Inferior parietal cortex (tissue), 1 donor: ENCODE measurements around the gene POTEI.
"Not testable (repeated sequence)": the region's sequence is repeated elsewhere in the genome, so short reads cannot be mapped to it uniquely, and the experiment has no call there.

ENCODE experiments used
- DNase-seq: peaks from one replicate; pipeline ENCODE4 v3.0.0-alpha.2; 2016; ENCODE audit errors: extremely low spot score

Gene POTEI

GRCh38 chr2:130509228-130509627 is at the start of gene POTEI:
POTEI (minus strand) TSS chr2:130509328; CDS start chr2:130509235, 93 bp downstream.
- not testable (repeated sequence) for DNase-seq

- not testable (repeated sequence) for DNase-seq
These were observed 47.3 kb upstream of the POTEI start for GRCh38 chr2:130556441-130556840.

GRCh38 chr2:130554178-130554577 is 45.0 kb upstream of the POTEI start:
- not testable (repeated sequence) for DNase-seq

- not testable (repeated sequence) for DNase-seq
These were observed 40.3 kb upstream of the POTEI start for GRCh38 chr2:130549475-130549874.

- DNase-seq, result not testable (repeated sequence)
These were observed 39.3 kb upstream of the POTEI start for GRCh38 chr2:130548418-130548817.

GRCh38 chr2:130544978-130545377 is 35.9 kb upstream of the POTEI start:
- DNase-seq, result not testable (repeated sequence)

GRCh38 chr2:130543785-130544528 is 34.8 kb upstream of the POTEI start:
- not testable (repeated sequence) for DNase-seq

GRCh38 chr2:130542789-130543188 is 33.7 kb upstream of the POTEI start:
- DNase-seq, result not testable (repeated sequence)

- not testable (repeated sequence) for DNase-seq
These were observed 29.1 kb upstream of the POTEI start for GRCh38 chr2:130538271-130538670.

GRCh38 chr2:130536654-130537053 is 27.5 kb upstream of the POTEI start:
- DNase-seq, result not testable (repeated sequence)

- DNase-seq, result not testable (repeated sequence)
These were observed 22.5 kb upstream of the POTEI start for GRCh38 chr2:130531672-130532071.

GRCh38 chr2:130531225-130531624 is 22.1 kb upstream of the POTEI start:
- not testable (repeated sequence) for DNase-seq

- not testable (repeated sequence) for DNase-seq
These were observed 21.1 kb upstream of the POTEI start for GRCh38 chr2:130530212-130530611.

GRCh38 chr2:130529545-130529944 is 20.4 kb upstream of the POTEI start:
- not testable (repeated sequence) for DNase-seq

GRCh38 chr2:130527365-130527967 is 18.3 kb upstream of the POTEI start:
- DNase-seq, result not testable (repeated sequence)

GRCh38 chr2:130522390-130522789 is 13.3 kb upstream of the POTEI start:
- DNase-seq, result not testable (repeated sequence)

GRCh38 chr2:130520992-130521391 is 11.9 kb upstream of the POTEI start, which contains the start of gene CFC1B:
CFC1B (plus strand) TSS chr2:130521222; CDS start chr2:130521485, 263 bp downstream.
- not testable (repeated sequence) for DNase-seq

- DNase-seq, result not testable (repeated sequence)
These were observed 9.5 kb upstream of the POTEI start for GRCh38 chr2:130518516-130519106.

- not testable (repeated sequence) for DNase-seq
These were observed 2.8 kb upstream of the POTEI start for GRCh38 chr2:130511747-130512451.

- not testable (repeated sequence) for DNase-seq
These were observed 1.9 kb upstream of the POTEI start for GRCh38 chr2:130510807-130511746.

GRCh38 chr2:130491073-130491472 is 18.1 kb downstream of the POTEI start:
- not testable (repeated sequence) for DNase-seq
